Vagina (tissue), 2 donors: ENCODE data around the gene USP7. TPM values are rescaled to one million over a fixed set of nuclear protein-coding genes. Genes with fewer than 3 reads are reported as not detected.

Experiments
- DNase-seq, 2 donors: peaks; one replicate each; pipeline ENCODE4 v3.0.0-alpha.2; 2017; ENCODE audit errors: extremely low spot score in 2 of 2
- H3K27ac ChIP-seq: fragments of 200-600 bp; sonication (generic); one replicate; pipeline ENCODE4 v1.5.1; 2019
- H3K27me3 ChIP-seq: fragments of 200-600 bp; sonication (generic); one replicate; pipeline ENCODE4 v1.5.1; 2019
- H3K36me3 ChIP-seq, 2 donors: fragments of 200-600 bp; sonication (generic); one replicate each; pipeline ENCODE4 v1.5.1; 2017 to 2019
- H3K4me1 ChIP-seq: fragments of 200-600 bp; sonication (generic); one replicate; pipeline ENCODE4 v1.5.1; 2019
- H3K4me3 ChIP-seq, 2 donors: fragments of 200-600 bp; sonication (generic); 1 replicate in 1 of 2; 2 replicates in 1 of 2; pipeline ENCODE4 v1.5.1; 2016 to 2019
- H3K9me3 ChIP-seq: fragments of 200-600 bp; sonication (generic); one replicate; pipeline ENCODE4 v1.5.1; 2019
- POLR2A ChIP-seq, 2 donors: fragments of 450-650 bp; IDR thresholded peaks; one replicate each; pipeline ENCODE4 v1.6.1; 2017; ENCODE audit warnings: antibody characterized with exemption in 2 of 2, mild to moderate bottlenecking in 2 of 2, moderate library complexity in 2 of 2
- POLR2AphosphoS5 ChIP-seq, 2 donors: sonication (generic); formaldehyde crosslinking; IDR thresholded peaks; one replicate each; pipeline ENCODE4 v1.9.0; 2017; ENCODE audit warnings: antibody characterized with exemption in 2 of 2, mild to moderate bottlenecking in 2 of 2, low read depth in 1 of 2; ENCODE audit not compliant: insufficient read depth in 1 of 2
- intact Hi-C: fragments of 100-400 bp; cut with DNase I; formaldehyde crosslinking; loops from one replicate; pipeline ENCODE4 v1.15.1; 2023
- total RNA-seq: library from RNA; depleted of rRNA; stranded (reverse); fragments of >200 nt; gene quantifications from one replicate; pipeline ENCODE4 v1.2.3, GENCODE V29; 2016
- TF ChIP-seq, protein P1 (sequence below), 3 experiments: fragments of 450-650 bp in 2 of 3; fragments of 200-600 bp in 1 of 3; sonication (generic) in 1 of 3; IDR thresholded peaks; one replicate each; pipeline ENCODE4 v1.5.1; 2017 to 2019; ENCODE audit warnings: antibody characterized with exemption in 3 of 3, mild to moderate bottlenecking in 2 of 3, moderate library complexity in 2 of 3

USP7 gene
- total RNA-seq, 1 donor from 2014 or later = 112 TPM

DNA sequence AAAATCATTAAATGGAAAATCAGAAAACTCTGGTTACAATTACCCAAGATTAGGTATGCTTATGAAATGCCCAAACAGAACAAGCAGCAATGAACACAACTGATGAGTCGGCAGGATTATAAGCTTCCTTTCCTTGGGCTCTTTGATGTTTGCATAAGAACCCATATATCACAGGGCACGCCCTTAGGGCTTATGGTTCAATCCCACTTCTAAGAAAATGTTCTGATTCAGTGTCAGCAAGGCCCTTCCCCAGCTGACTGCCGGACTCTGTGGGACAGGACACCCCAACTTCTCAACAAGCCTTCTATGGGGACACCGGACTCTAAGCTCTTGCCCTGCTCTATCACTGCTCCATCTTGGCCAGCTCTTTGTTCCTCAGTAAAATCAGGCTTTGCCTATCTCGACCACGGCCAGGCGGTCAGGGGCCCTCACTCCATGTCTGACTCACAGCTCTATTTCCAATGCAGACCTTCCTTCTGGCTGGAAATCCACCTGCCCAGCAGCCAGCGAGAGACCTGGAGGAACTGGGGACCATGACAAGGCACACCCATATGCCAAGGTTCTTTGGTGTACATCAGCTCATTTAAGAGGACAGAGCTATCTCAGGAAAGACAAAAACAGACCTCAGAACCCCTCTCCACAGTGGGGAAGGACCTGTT is 54.8 kb downstream of the USP7 start:
- H3K36me3 ChIP-seq = peaks cover 0 to 87% of the 10 kb centered on the region in 2 donors
- H3K27me3 ChIP-seq = no peaks in the 10 kb centered on the region
- H3K4me1 ChIP-seq = peaks cover 7% of the 10 kb centered on the region
- no peak overlapping the region for H3K4me3 ChIP-seq
- no peak overlapping the region for H3K27ac ChIP-seq
- intact Hi-C loops = no loop called here
- no peak for TF ChIP-seq POLR2A (IDR thresholded peaks at IDR 0.05)
- TF ChIP-seq, protein P1, sequence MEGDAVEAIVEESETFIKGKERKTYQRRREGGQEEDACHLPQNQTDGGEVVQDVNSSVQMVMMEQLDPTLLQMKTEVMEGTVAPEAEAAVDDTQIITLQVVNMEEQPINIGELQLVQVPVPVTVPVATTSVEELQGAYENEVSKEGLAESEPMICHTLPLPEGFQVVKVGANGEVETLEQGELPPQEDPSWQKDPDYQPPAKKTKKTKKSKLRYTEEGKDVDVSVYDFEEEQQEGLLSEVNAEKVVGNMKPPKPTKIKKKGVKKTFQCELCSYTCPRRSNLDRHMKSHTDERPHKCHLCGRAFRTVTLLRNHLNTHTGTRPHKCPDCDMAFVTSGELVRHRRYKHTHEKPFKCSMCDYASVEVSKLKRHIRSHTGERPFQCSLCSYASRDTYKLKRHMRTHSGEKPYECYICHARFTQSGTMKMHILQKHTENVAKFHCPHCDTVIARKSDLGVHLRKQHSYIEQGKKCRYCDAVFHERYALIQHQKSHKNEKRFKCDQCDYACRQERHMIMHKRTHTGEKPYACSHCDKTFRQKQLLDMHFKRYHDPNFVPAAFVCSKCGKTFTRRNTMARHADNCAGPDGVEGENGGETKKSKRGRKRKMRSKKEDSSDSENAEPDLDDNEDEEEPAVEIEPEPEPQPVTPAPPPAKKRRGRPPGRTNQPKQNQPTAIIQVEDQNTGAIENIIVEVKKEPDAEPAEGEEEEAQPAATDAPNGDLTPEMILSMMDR (IDR thresholded peaks at IDR 0.05) = no peak
- no peak for TF ChIP-seq POLR2AphosphoS5 (IDR thresholded peaks at IDR 0.05; ENCODE audit: insufficient read depth in 1 of 2, low read depth in 1 of 2)
- no peak for DNase-seq
- no peaks in the 10 kb centered on the region for H3K9me3 ChIP-seq

DNA sequence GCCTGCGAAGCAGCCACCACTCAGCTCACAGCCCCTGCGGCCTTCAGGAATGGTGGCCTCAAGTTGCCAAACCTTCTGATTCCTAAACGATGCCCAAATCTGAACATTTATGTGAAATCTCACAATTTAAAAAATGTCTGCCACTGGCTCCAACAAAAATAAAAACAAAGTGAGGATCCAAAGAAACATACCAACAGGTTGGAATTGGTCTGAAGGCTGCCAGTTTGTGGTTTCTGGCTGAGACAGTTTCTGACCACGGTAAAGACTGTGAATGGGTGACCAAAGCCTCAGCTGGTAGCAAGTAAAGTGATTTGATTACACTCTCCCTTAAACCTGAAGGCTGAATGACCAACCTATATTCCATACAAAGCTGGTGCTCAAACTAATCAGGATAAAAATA is 56.6 kb downstream of the USP7 start:
- H3K27ac ChIP-seq = no peak overlapping the region
- no peaks in the 10 kb centered on the region for H3K9me3 ChIP-seq
- intact Hi-C loops = no loop called here
- H3K36me3 ChIP-seq = peaks cover 0 to 97% of the 10 kb centered on the region in 2 donors
- DNase-seq = no peak
- H3K4me1 ChIP-seq = peaks cover 6% of the 10 kb centered on the region
- H3K27me3 ChIP-seq = no peaks in the 10 kb centered on the region
- TF ChIP-seq POLR2A (IDR thresholded peaks at IDR 0.05) (no peak), POLR2AphosphoS5 (IDR thresholded peaks at IDR 0.05; ENCODE audit: insufficient read depth in 1 of 2, low read depth in 1 of 2) (no peak)
- TF ChIP-seq, protein P1 (IDR thresholded peaks at IDR 0.05) = no peak
- no peak overlapping the region for H3K4me3 ChIP-seq

DNA sequence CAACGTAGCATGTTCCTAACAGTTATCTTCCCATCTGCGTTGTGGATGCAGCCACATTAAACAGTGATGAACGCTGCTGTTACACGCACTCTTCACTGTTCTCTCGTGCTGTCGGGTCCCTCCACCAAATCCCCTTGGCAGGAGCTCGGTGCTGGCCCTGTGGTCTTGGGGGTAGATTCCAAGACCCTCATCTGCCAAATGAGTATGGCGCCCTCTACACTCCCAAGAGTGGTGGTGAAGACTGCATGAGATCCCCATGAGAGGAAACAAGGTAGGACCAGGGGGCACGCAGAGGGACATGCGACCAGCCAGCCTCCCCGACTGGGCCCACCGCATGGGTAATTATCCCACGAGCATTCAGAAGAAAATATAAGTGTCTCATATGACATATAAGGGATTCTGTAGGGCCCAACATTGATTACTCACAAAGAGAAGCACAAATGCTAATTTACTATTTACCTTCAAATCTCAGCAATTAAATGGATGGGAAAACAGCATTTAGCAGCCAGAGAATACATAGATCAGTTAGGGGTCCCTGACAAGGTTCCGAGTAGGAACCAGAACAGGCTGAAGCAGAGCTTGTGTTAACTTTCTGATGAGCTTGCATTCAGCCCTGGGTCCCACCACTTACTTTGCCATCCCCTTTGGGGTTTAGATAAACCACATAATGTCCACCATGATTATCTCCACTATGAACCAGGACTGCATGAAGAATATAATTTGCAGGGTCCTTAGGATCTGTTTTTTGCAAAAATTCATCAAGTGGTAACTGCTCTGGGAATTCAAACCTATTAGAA is 57.7 kb downstream of the USP7 start:
- Histone ChIP-seq H3K36me3 (peaks cover 0 to 98% of the 10 kb centered on the region in 2 donors), H3K9me3 (no peaks in the 10 kb centered on the region), H3K4me1 (no peaks in the 10 kb centered on the region), H3K4me3 (no peak overlapping the region), H3K27ac (no peak overlapping the region), H3K27me3 (no peaks in the 10 kb centered on the region)
- no peak for DNase-seq
- no peak for TF ChIP-seq POLR2AphosphoS5 (IDR thresholded peaks at IDR 0.05; ENCODE audit: insufficient read depth in 1 of 2, low read depth in 1 of 2)
- TF ChIP-seq, protein P1 (IDR thresholded peaks at IDR 0.05) = no peak
- no peak for TF ChIP-seq POLR2A (IDR thresholded peaks at IDR 0.05)
- intact Hi-C loops = no loop called here

DNA sequence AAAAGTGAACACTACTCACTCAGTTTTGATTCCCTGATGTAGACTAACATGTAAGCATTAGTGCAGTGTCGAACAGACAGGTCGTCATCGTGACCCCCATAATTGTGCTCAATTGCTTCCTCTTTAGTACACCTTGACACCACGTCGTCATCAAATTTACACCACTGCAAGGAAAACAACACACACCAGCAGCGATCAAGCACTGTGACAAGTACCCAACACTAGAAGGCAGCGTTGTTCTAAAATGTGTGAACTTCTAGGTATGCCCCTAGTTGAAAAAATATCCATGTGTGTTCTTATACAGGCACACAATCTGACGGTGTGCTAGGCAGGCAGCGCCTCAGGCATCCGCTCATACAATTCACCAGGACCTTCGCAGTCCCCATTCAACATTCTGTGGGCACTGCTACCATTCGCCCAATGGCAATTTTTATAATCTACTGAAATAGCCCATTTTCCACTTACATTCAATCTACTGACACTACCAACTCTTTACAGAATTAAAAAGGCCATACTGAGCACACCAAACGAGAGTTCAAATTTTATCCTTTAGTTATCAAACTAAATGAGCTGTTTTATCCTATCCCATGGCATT is 58.4 kb downstream of the USP7 start:
- no peak overlapping the region for H3K4me3 ChIP-seq
- no peak overlapping the region for H3K27ac ChIP-seq
- peaks cover 0 to 95% of the 10 kb centered on the region in 2 donors for H3K36me3 ChIP-seq
- no peaks in the 10 kb centered on the region for H3K27me3 ChIP-seq
- TF ChIP-seq POLR2A (IDR thresholded peaks at IDR 0.05) (no peak), POLR2AphosphoS5 (IDR thresholded peaks at IDR 0.05; ENCODE audit: insufficient read depth in 1 of 2, low read depth in 1 of 2) (no peak)
- TF ChIP-seq, protein P1 (IDR thresholded peaks at IDR 0.05) = no peak
- H3K4me1 ChIP-seq = no peaks in the 10 kb centered on the region
- no peaks in the 10 kb centered on the region for H3K9me3 ChIP-seq
- intact Hi-C loops = no loop called here
- no peak for DNase-seq
